ENCODE results near the gene ZNF319.
A peak's percentile ranks its signal among the peaks of the same experiment; 100 is the strongest.

ZNF319 gene

DNA sequence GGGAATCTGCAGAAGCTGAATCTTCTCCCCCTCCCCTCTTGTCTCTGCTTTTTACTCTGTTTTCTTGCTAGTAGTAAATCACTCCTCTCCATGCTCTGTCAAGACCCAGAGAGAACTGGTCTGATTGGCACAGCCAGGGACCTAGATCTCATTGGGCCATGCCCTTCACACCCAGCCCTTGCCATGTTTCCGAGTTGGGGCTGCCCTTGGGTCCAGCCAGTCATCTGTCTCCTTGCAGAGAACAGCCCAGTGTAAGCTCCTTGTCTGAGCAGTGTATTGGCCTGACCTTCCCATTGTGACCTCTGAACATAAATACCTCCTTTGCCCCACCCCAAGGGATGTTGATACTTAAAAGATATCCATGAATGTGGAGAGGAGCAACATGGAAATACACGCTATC is 28.9 kb upstream of the ZNF319 start:
- Histone ChIP-seq H3K27me3 (ENCODE audit: insufficient read depth, low read length, poor library complexity) (no peaks in the 10 kb centered on the region), H3K9me3 (ENCODE audit: insufficient read depth, low read length, severe bottlenecking) (no peaks in the 10 kb centered on the region), H3K79me2 (ENCODE audit: insufficient read depth, low read length) (no peaks in the 10 kb centered on the region), H3K4me1 (ENCODE audit: insufficient read depth, low read length) (peaks cover 19% of the 10 kb centered on the region), H3K4me3 (ENCODE audit: low read depth in 1 of 2, low read length in 2 of 2) (no peak overlapping the region), H3K27ac (ENCODE audit: low read length) (no peak overlapping the region), H4K20me1 (ENCODE audit: insufficient read depth, low read length) (peaks cover 3% of the 10 kb centered on the region; the same call in 1 of the 2 replicates), H3K36me3 (ENCODE audit: insufficient read depth, low read length) (no peaks in the 10 kb centered on the region), H2AFZ (ENCODE audit: low read depth, low read length) (no peak overlapping the region), H3K4me2 (ENCODE audit: insufficient read depth, low read length) (no peak overlapping the region), H3K9ac (ENCODE audit: low read depth, low read length) (no peak overlapping the region)
- no peak for TF ChIP-seq EZH2 (IDR thresholded peaks at IDR 0.05; ENCODE audit: borderline replicate concordance, low read depth, low read length, severe bottlenecking)
- TF ChIP-seq, protein P1, sequence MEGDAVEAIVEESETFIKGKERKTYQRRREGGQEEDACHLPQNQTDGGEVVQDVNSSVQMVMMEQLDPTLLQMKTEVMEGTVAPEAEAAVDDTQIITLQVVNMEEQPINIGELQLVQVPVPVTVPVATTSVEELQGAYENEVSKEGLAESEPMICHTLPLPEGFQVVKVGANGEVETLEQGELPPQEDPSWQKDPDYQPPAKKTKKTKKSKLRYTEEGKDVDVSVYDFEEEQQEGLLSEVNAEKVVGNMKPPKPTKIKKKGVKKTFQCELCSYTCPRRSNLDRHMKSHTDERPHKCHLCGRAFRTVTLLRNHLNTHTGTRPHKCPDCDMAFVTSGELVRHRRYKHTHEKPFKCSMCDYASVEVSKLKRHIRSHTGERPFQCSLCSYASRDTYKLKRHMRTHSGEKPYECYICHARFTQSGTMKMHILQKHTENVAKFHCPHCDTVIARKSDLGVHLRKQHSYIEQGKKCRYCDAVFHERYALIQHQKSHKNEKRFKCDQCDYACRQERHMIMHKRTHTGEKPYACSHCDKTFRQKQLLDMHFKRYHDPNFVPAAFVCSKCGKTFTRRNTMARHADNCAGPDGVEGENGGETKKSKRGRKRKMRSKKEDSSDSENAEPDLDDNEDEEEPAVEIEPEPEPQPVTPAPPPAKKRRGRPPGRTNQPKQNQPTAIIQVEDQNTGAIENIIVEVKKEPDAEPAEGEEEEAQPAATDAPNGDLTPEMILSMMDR (IDR thresholded peaks at IDR 0.05; ENCODE audit: borderline replicate concordance, extremely low read depth, low read length, poor library complexity, severe bottlenecking), result no peak
- ATAC-seq (ENCODE audit: insufficient read depth, low read depth) (no peak), DNase-seq (no peak)

GRCh38 chr16:58028541-58029070 is 28.1 kb upstream of the ZNF319 start:
- TF ChIP-seq, protein P1 (IDR thresholded peaks at IDR 0.05; ENCODE audit: borderline replicate concordance, extremely low read depth, low read length, poor library complexity, severe bottlenecking), result no peak
- TF ChIP-seq EZH2 (IDR thresholded peaks at IDR 0.05; ENCODE audit: borderline replicate concordance, low read depth, low read length, severe bottlenecking), result no peak
- Histone ChIP-seq H3K27ac (ENCODE audit: low read length) (no peak overlapping the region), H3K36me3 (ENCODE audit: insufficient read depth, low read length) (no peaks in the 10 kb centered on the region), H3K79me2 (ENCODE audit: insufficient read depth, low read length) (no peaks in the 10 kb centered on the region), H2AFZ (ENCODE audit: low read depth, low read length) (no peak overlapping the region), H4K20me1 (ENCODE audit: insufficient read depth, low read length) (peaks cover 3% of the 10 kb centered on the region; the same call in 1 of the 2 replicates), H3K4me1 (ENCODE audit: insufficient read depth, low read length) (peaks cover 19% of the 10 kb centered on the region), H3K4me2 (ENCODE audit: insufficient read depth, low read length) (no peak overlapping the region), H3K4me3 (ENCODE audit: low read depth in 1 of 2, low read length in 2 of 2) (no peak overlapping the region), H3K27me3 (ENCODE audit: insufficient read depth, low read length, poor library complexity) (no peaks in the 10 kb centered on the region), H3K9me3 (ENCODE audit: insufficient read depth, low read length, severe bottlenecking) (no peaks in the 10 kb centered on the region), H3K9ac (ENCODE audit: low read depth, low read length) (no peak overlapping the region)
- DNase-seq, result peak; percentile 19
- ATAC-seq (ENCODE audit: insufficient read depth, low read depth), result no peak

GRCh38 chr16:58027916-58028455 is 27.5 kb upstream of the ZNF319 start:
- peaks cover 3% of the 10 kb centered on the region; the same call in 1 of the 2 replicates for H4K20me1 ChIP-seq (ENCODE audit: insufficient read depth, low read length)
- H3K9me3 ChIP-seq (ENCODE audit: insufficient read depth, low read length, severe bottlenecking), result no peaks in the 10 kb centered on the region
- peaks cover 19% of the 10 kb centered on the region for H3K4me1 ChIP-seq (ENCODE audit: insufficient read depth, low read length)
- no peaks in the 10 kb centered on the region for H3K27me3 ChIP-seq (ENCODE audit: insufficient read depth, low read length, poor library complexity)
- no peak overlapping the region for H2AFZ ChIP-seq (ENCODE audit: low read depth, low read length)
- H3K79me2 ChIP-seq (ENCODE audit: insufficient read depth, low read length), result no peaks in the 10 kb centered on the region
- H3K36me3 ChIP-seq (ENCODE audit: insufficient read depth, low read length), result no peaks in the 10 kb centered on the region
- H3K4me3 ChIP-seq (ENCODE audit: low read depth in 1 of 2, low read length in 2 of 2), result no peak overlapping the region
- no peak overlapping the region for H3K9ac ChIP-seq (ENCODE audit: low read depth, low read length)
- TF ChIP-seq, protein P1 (IDR thresholded peaks at IDR 0.05; ENCODE audit: borderline replicate concordance, extremely low read depth, low read length, poor library complexity, severe bottlenecking), result no peak
- no peak for TF ChIP-seq EZH2 (IDR thresholded peaks at IDR 0.05; ENCODE audit: borderline replicate concordance, low read depth, low read length, severe bottlenecking)
- no peak overlapping the region for H3K4me2 ChIP-seq (ENCODE audit: insufficient read depth, low read length)
- no peak for ATAC-seq (ENCODE audit: insufficient read depth, low read depth)
- no peak for DNase-seq
- H3K27ac ChIP-seq (ENCODE audit: low read length), result no peak overlapping the region
